ENCODE measurements around the gene GRAMD4. TPM values are rescaled to one million over a fixed set of nuclear protein-coding genes. Genes with fewer than 3 reads are reported as not detected.
"Not testable (repeated sequence)": the region's sequence is repeated elsewhere in the genome, so short reads cannot be mapped to it uniquely, and the experiment has no call there.

The GRAMD4 gene
- total RNA-seq, 1 donor from 2014 or later, result 94.0 TPM

DNA sequence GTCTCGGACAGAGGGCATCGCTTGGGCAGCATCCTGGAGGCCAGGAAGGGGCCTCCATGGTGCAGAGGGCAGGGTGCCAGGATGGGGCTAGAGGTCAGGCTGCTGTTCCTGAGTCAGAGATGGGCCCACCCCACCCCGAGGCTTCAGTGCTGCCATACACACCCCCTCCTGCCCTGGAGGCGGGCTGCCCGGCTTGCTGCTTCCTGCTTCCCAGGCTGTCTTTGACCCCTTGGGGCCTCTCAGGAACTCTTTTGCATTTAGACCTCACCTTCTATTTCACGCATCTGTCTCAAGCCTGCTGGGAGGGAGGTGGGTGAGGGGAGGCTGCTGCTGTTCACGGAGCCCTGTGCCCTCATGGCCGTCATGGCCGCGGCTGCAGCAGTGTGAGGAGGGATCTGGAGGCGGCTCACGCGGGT is 6.6 kb upstream of the GRAMD4 start:
- intact Hi-C loops (cut with micrococcal nuclease), result no loop called here
- DNase-seq (no peak), ATAC-seq (peak; percentile 20)

DNA sequence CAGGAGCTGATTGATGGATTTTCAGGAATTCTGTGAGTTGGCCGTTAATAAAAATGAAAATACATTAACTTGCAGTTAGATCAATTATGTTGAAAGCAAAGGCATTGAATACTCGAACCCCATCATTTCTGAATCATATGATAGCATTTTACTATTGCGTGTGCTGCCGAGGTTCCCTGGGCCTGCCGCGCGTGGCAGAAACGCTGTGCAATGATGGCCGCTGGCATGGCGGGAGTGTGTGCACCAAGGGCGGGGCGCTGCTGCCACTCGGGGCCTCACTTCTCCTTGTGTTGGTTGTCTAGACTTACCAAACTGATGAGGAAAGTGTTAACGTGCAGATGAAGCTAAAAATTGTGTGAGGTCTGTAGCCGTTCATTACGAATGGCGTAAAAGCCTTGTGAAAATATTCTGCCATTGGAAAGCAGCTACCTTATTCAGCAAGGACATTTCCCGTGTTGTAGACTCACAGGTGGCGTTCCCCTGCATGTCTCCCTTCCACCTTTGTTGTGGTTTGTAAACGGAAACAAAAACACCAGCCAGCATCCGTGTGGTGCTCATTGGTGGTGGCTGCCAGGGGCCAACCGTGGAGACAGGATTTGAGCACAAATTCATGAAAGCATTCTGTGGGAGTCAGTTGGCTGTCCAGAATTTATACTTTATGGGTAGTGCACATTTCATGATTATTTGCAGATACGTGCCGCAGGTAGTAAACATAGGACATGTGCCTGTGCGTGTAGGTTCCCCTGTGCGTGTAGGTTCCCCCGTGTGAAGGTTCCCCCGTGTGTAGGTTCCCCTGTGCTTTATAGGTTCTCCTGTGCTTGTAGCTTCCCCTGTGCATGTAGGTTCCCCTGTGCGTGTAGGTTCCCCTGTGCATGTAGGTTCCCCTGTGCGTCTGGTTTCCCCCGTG is 5.9 kb upstream of the GRAMD4 start:
- intact Hi-C loops (cut with micrococcal nuclease), result no loop called here
- ATAC-seq, result no peak
- no peak for DNase-seq

DNA sequence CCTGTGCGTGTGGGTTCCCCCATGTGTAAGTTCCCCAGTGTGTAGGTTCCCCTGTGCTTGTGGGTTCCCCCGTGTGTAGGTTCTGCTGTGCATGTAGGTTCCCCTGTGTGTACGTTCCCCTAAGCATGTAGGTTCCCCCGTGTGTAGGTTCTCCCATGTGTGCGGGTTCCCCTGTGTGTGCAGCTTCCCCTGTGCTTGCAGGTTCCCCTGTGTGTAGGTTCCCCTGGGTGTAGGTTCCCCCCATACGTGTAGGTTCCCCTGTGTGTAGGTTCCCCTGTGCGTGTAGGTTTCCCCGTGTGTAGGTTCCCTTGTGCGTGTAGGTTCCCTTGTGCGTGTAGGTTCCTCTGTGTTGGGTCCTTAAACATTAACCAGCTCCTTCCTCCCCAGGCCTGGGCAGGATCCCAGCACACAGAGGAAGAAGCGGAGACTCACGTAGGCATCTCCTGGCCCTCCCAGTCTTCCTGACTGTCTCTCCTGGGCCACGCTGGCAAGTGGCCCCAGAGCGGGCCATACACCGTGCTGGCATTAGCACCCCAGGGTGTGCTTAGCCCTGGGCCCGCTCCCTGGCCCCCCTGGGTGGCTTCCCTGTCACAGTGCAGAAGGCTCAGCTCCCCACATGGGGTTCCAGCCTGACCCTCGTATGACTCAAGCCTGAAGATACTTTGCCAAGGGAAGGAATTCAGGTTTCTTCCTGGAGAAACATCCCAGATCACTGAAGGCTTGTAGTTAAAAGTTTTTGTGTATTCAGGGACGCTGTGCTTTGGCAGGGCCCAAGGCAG is 2.8 kb upstream of the GRAMD4 start:
- intact Hi-C loops (cut with micrococcal nuclease), result no loop called here
- DNase-seq (no peak), ATAC-seq (no peak)

DNA sequence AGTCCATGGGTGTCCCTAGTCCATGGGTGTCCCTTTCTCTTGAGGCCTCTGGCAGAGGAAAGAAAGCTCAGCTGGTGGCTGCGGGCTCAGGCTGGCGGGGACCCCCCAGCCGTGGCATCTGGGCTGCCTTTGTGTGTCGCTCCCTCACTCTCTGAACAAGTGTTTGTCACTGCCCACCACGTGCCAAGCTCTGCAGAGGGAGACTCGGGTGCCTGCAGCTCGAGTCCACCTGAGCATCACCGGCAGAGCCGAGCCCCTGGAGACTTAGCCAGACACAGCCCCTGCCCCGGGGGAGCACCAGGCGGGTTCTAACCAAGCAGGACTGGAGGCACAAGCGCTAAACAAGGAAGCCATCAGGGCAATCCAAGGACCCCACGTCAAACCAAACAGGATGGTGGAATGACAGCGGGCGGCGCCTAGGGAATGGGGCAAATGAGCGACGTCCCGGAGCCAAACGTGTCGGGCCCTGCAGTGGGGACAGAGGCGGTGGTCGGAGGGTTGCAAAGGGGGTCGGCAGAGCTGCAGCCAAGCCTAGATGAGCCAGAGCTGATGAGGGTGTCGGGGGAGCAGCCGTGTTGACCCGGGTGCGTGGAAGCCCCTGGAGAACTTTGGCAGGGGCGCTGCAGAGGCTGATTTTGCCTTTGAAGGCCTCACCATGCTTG is 2.1 kb upstream of the GRAMD4 start:
- DNase-seq (no peak), ATAC-seq (no peak)
- intact Hi-C loops (cut with micrococcal nuclease), result no loop called here

DNA sequence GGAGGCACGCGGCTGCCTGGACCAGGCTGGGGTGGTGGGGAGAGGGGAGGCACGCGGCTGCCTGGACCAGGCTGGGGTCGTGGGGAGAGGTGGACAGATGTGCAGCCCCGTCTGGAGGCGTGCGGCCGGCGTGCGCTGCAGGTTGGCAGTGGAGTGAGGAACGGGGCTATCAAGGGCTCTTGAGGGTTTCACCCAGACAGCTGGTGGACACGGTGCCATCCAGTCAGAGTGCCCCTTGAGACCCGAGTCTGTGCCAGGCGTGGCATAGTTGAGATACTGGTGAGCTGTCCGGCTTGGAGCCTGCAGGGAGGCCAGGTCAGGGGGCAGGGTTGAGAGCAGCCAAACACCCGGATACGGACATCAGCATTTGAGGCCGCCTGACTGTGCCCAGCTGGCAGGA is 1.5 kb upstream of the GRAMD4 start:
- ATAC-seq, result peak; percentile 64
- intact Hi-C loops (cut with micrococcal nuclease), result no loop called here
- DNase-seq, result peak; percentile 79

DNA sequence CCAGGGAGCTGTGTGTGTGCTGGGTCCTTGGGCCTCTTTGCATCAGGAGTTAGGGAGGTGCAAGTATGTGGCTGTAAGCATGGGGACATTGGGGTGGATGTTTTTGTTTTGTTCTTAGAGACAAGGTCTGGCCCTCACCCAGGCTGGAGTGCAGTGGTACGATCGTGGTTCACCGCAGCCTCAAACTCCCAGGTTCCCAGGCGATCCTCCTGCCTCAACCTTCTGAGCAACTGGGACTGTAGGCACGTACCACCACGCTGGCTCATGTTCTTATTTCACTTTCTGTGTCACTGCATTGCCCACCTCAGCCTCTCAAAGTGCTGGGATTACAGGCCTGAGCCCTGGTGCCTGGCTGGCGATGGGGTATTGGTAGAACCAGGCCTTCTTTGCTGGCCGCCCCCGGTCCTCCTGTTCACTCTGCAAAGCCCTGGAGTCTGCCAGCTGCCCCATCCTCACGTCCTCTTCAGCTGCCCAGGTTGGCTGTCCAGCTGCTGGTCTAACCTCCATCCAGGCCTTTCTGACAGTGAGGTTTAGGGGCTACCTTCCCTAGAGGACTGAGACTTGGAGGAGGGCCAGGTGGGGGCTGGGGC is 851 bp upstream of the GRAMD4 start:
- intact Hi-C loops (cut with micrococcal nuclease), result no loop called here
- DNase-seq, result no peak
- ATAC-seq, result peak; percentile 9

DNA sequence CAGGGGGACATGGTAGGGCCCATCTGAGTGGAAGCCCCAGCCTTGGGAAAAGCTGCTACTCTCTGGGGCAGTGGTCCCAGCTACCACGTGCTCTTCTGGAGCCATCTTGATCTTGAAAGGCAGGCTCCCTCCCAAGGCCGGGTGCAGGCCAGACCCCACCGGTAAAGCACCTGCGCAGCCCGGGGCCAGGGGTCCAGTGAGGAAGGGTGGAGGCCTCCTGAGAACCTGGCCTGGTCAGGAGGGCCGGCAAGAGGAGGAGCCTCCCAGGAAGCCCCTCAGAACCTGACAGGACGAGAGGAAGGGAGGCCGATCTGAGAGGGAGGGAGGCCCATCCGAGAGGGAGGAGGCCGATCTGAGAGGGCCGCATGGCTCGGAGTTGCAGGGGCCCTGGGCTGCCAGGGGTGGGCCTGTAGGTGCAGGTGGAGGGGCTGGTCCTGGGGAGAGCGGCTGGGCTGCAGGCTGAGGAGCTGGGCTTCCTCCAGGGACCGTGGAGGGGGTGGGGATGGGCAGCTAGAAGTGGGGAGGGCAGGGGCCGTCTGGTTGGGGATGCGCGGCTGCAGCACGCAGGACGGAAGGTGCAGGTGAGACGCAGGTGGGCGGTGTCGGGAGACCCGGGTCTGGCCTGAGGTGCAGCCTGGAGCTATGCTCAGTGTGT is 529 bp downstream of the GRAMD4 start:
- ATAC-seq (no peak), DNase-seq (no peak)
- intact Hi-C loops (cut with micrococcal nuclease), result no loop called here

DNA sequence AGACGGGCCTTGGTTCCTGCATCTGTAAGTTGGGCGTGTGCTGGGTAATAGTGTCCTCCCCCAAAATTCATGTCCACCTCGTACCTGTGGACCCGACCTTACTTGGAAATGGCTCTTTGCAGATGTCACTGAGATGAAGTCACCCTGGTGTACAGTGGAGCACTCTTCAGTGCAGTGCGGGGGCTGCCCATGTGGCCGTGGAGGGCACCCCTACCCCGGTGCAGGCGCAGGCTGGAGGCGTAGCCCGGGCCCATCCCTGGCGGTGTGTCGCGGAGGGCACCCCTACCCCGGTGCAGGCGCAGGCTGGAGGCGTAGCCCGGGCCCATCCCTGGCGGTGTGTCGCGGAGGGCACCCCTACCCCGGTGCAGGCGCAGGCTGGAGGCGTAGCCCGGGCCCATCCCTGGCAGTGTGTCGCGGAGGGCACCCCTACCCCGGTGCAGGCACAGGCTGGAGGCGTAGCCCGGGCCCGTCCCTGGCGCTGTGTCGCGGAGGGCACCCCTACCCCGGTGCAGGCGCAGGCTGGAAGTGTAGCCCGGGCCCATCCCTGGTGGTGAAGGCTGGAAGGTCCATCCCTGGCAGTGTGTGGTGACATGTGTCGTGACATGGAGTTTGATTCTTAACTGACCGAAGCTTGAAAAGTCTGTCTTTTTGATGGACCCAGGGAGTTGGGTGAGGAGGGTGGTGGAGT is 1.2 kb downstream of the GRAMD4 start:
- ATAC-seq; DNase-seq; intact Hi-C loops (cut with micrococcal nuclease): not testable (repeated sequence)

DNA sequence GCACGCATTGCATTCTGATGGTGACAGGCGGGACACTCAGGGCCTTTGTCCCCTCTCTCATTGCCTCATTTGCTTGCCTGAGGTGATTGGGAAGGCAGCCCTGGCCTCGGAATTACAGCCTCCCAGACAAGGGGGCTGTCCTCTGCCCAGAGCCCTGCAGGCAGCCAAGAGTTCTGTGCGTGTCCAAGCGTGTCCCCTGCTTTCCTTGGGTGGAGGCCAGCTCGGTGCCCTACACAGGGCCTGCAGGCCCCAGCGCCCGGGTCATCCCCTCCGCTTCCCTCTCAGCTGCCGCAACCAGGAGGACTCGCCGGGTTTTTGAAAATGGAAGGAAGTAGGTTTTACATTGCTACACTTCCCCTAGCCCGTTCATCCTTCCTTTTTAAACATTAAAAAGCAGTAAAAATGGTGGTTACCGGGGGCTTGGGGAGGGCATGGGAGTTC is 1.9 kb downstream of the GRAMD4 start:
- peak; percentile 91 for DNase-seq
- peak; percentile 80 for ATAC-seq
- intact Hi-C loops (cut with micrococcal nuclease), result no loop called here

DNA sequence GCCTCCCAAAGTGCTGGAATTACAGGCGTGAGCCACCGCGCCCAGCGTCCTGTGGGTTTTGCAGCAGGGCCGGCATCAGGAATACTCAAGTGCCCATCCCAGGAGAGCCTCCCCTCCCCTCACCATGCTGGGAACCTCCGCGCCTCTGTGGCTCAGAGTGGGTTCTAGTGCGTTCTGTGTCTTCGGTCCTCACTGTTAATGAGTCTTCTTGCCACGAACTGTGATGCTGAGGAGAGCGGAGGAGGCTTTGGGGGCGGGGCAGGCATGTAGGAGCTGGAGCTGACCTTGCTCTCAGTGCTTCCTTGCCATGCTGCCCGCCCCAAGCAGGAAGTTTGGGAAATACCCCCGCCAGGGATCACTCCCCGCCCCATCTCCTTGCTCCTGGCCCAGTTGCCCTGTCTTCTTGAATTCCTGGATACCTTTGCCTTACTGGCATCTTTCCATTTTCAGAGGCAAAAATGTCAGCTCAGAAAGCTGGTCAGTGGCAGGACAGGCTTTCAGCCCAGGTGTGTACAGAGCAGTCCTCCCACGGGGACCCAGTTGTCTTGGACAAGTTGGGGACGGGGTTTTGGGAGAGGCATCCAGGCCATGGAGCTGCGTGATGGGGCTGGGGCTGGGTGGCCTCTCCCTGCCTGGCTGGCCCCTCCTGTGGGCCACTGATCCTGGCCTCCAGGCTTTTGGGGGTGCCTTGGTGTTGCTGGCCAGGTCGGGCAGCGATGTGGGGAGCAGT is 5.1 kb downstream of the GRAMD4 start:
- intact Hi-C loops (cut with micrococcal nuclease), result no loop called here
- DNase-seq (no peak), ATAC-seq (no peak)

DNA sequence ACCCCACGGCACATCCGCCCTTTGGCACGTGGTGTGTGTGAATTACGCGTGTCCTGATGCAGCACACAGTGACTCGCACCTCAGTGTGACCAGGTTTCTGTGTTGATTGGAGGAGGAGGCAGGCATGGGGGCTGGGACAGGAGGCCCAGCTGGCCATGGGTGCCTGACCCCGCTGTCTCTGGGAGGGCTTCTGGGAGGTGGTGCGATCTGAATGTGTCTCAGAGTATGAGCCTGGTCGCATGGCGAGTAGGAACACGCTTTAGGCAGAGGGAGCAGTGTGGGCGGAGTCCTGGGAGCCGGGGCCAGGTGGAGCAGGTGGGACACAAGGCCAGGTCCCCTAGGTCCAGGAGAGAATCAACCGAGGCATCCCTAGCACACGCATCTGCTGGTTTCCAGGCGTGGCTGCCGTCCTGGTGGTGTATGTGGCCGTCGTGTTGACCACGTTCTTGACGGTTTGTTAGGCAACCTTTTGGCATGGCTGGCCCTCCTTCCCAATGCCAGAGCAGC is 5.7 kb downstream of the GRAMD4 start:
- DNase-seq (no peak), ATAC-seq (no peak)
- intact Hi-C loops (cut with micrococcal nuclease), result no loop called here

DNA sequence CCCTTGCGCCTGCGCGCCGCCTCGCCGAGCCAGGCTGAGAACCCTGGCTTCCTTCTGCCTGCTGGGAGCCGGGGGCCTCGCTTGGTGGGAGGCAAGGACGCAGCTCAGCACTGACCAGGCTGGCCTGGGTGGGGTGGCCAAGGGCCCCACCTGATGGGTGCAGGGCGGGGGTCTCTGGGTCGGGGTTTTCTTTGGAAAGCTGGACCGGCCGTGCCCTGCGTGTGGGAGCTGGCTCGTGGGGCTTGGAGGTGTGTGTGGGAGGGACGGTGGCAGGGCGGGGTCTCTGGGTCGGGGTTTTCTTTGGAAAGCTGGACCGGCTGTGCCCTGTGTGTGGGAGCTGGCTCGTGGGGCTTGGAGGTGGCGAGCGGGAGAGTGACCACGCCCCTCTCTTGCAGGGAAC is 6.2 kb downstream of the GRAMD4 start:
- ATAC-seq, result no peak
- intact Hi-C loops (cut with micrococcal nuclease), result no loop called here
- DNase-seq, result no peak

DNA sequence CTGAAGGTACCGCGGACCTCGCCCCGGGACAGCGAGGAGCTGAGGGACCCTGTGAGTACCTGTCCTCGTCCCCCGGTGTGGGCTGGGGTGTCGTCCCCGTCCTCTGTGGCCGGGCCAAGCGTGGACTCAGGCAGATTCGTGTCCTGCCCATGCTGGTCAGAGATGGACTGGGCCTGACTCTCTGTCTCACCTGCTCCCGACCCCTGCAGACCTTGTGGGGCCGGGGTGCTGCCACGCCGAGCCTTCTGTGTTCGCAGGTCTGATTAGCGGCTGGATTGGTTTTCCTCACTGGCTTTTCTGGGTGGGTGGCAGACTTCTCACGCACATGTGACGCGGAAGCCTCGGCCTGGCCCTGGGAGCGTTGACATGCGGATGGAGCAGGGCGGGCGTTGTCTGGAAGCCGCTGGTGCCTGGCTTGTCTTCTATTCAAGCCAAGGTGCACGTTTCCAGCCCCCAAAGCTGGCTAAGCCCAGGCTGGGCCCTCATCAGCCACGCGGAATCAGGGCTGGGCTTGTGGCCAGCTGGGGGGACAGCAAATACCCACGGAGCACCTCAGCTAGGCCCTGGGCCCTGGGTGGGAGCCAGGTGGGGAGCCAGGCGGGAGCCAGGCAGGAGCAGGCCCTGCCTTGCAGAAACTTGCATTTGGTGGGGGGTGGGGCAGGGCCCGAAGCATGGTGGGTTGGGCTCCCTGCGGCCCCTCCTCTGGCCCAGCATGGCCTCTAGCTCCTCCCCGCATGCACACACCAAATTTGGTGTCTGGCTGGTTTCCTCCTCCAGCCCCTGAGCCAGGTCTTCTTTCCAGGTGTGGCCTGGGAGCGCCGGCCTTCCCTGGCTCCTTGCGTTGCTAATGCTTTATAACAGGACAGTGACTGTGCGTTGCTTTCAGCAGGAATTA is 7.0 kb downstream of the GRAMD4 start:
- DNase-seq, result no peak
- intact Hi-C loops (cut with micrococcal nuclease), result no loop called here
- no peak for ATAC-seq

DNA sequence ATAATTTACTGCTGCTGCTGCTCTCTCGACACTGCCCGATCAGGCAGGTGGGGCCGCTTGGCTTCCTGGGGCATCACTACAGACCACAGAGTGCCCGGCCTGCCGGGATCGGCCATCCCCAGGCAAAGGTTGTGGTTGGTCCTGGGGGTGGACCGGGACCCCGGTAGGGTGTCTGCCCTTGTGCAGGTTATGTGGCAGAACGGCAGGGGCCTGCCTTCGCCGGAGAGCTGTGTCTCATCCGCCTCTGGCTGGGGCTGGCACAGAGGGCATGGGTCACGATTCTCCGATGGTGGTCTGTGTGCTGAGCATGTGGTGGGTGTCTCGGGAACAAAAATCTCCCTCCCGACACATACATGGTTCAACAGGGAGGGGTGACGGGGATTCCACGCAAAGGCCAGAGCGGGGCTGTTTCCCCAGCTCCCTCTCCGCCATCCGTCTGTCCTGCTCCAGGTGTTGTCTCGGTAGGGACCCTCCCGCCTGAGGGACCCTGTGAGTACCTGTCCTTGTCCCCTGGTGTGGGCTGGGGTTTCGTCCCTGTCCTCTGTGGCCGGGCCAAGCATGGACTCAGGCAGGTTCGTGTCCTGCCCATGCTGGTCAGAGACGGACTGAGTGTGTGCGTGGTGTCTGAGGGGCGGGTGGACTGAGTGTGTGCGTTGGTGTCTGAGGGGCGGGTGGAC is 7.8 kb downstream of the GRAMD4 start:
- DNase-seq (no peak), ATAC-seq (no peak)
- intact Hi-C loops (cut with micrococcal nuclease), result no loop called here

DNA sequence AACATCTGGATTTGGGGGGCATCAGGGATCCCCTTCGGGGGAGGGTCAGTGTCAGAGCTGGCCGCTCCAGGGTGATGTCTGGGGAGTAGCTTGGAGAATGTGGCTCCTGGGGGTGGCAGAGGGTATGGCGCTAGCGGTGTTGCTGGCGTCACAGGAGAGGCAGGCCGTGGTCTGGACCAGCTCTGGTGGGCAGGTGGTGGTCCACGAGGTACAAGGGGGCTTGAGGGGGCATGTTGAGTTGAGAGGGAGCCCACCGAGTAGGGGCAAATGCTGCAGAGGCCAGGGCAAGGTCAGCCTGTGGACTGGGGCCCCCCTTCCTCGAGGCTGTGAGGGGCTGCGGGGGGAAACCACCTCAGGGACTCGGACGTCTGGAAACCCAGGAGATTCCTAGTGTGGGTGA is 8.6 kb downstream of the GRAMD4 start:
- no peak for DNase-seq
- intact Hi-C loops (cut with micrococcal nuclease), result no loop called here
- ATAC-seq, result no peak

DNA sequence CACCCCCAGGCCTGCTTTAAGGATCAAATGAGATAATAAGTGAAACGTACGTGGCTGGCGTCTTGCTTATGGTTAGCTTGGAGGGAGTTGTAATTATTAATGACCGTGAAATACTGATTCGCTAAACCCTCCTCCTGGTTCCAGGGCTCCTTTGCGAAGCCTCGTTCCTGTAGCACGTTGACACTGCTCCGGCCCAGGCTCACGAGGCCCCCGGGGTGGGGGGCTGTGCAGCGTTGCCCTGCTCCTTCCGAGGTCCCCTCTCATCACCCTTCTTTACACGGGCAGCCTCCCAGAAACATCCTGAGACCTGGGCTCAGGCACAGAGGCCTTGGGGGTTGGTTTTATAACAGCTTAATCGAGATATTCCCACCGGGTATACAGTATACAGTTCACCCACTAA is 9.1 kb downstream of the GRAMD4 start:
- intact Hi-C loops (cut with micrococcal nuclease), result no loop called here
- DNase-seq (no peak), ATAC-seq (no peak)

All from left ventricle myocardium superior (tissue), 1 donor.